B cell (primary cell): ENCODE results near the gene LANCL1. TPM values are rescaled to one million over a fixed set of nuclear protein-coding genes. Genes with fewer than 3 reads are reported as not detected.

Source experiments
- ATAC-seq: fragments of 200-7000 bp; cut with Tn5 transposase; one replicate; pipeline ENCODE4 v1.10.0; 2021; ENCODE audit warnings: low read depth, mild to moderate bottlenecking, moderate number of reproducible peaks, moderate library complexity
- CTCF ChIA-PET: fragments of 350-600 bp; sonication (Branson Sonifier 250); formaldehyde crosslinking; loops from one replicate; lab custom pipeline; 2021; ENCODE audit warnings: antibody characterized with exemption, inconsistent platforms; lab: Charles Lee
- POLR2A ChIA-PET: fragments of 350-600 bp; sonication (Branson Sonifier 250); formaldehyde crosslinking; loops from one replicate; lab custom pipeline; 2021; ENCODE audit warnings: antibody characterized with exemption; lab: Charles Lee
- DNase-seq: peaks from one replicate; pipeline ENCODE4 v3.0.0; 2013
- H2AFZ ChIP-seq: 2 replicates; pipeline ENCODE4 v1.6.1; 2012; ENCODE audit warnings: mild to moderate bottlenecking, low read depth, low read length; ENCODE audit not compliant: insufficient read depth, poor library complexity, severe bottlenecking
- H3K27ac ChIP-seq, 2 donors: 1 replicate in 1 of 2; 2 replicates in 1 of 2; pipeline ENCODE4 v1.5.1; 2012 to 2013; ENCODE audit warnings: low read length in 2 of 2, mild to moderate bottlenecking in 2 of 2, moderate library complexity in 1 of 2
- H3K27me3 ChIP-seq, 4 experiments: fragments of 200-600 bp in 1 of 4; sonication (generic) in 1 of 4; replicated peaks in 1 of 4; 1 replicate in 2 of 4; 2 replicates in 2 of 4; pipeline versions ENCODE4 v1.6.1 to v1.7.0; 2013 to 2016; ENCODE audit warnings: low read length in 3 of 4, mild to moderate bottlenecking in 2 of 4, mixed read lengths in 1 of 4, moderate library complexity in 1 of 4; ENCODE audit not compliant: insufficient read depth in 4 of 4, control insufficient read depth in 3 of 4; ENCODE audit errors: control extremely low read depth in 1 of 4
- H3K36me3 ChIP-seq, 2 experiments: replicated peaks in 1 of 2; 1 replicate in 1 of 2; 2 replicates in 1 of 2; pipeline versions ENCODE4 v1.6.1 to v1.7.1; 2013; ENCODE audit warnings: low read length in 1 of 2; ENCODE audit not compliant: insufficient read depth in 2 of 2, control insufficient read depth in 1 of 2; ENCODE audit errors: control extremely low read depth in 1 of 2, extremely low read depth in 1 of 2
- H3K4me1 ChIP-seq, 2 donors: fragments of 200-600 bp in 1 of 2; sonication (generic) in 1 of 2; 1 replicate in 1 of 2; 2 replicates in 1 of 2; pipeline versions ENCODE4 v1.5.1 to v1.6.1; 2013 to 2017; ENCODE audit warnings: low read length in 2 of 2; ENCODE audit not compliant: control insufficient read depth in 2 of 2, insufficient read depth in 2 of 2
- H3K4me2 ChIP-seq: replicated peaks from 2 replicates; pipeline ENCODE3; 2012; ENCODE audit warnings: mild to moderate bottlenecking, low read depth, low read length; ENCODE audit not compliant: poor library complexity, severe bottlenecking
- H3K4me3 ChIP-seq, 5 experiments: fragments of 200-600 bp in 1 of 5; sonication (generic) in 1 of 5; 1 replicate in 3 of 5; 2 replicates in 2 of 5; pipeline versions ENCODE4 v1.5.1 to v1.7.0; 2011 to 2016; ENCODE audit warnings: low read length in 4 of 5, mild to moderate bottlenecking in 4 of 5, low read depth in 2 of 5, control low read depth in 1 of 5, moderate library complexity in 1 of 5; ENCODE audit not compliant: insufficient read depth in 1 of 5; ENCODE audit errors: control extremely low read depth in 1 of 5, extremely low read depth in 1 of 5
- H3K79me2 ChIP-seq: fragments of 200-600 bp; sonication (generic); one replicate; pipeline ENCODE4 v1.6.0; 2016; ENCODE audit warnings: low read length; ENCODE audit not compliant: control insufficient read depth, insufficient read depth
- H3K9ac ChIP-seq: fragments of 200-600 bp; sonication (generic); 2 replicates; pipeline ENCODE4 v1.6.1; 2017; ENCODE audit warnings: mild to moderate bottlenecking, low read length, moderate library complexity
- H3K9me3 ChIP-seq, 3 donors: one replicate each; pipeline versions ENCODE4 v1.6.1 to v1.7.1; 2013; ENCODE audit warnings: low read length in 2 of 3; ENCODE audit not compliant: control insufficient read depth in 2 of 3, insufficient read depth in 1 of 3; ENCODE audit errors: control extremely low read depth in 1 of 3
- H4K20me1 ChIP-seq: 2 replicates; pipeline ENCODE4 v1.6.0; 2012; ENCODE audit warnings: mild to moderate bottlenecking, low read length; ENCODE audit not compliant: insufficient read depth, control insufficient read depth, poor library complexity, severe bottlenecking
- H3K27ac Mint-ChIP-seq: one replicate; pipeline ENCODE4 v1.8.0; 2021; ENCODE audit warnings: mixed read lengths
- H3K27me3 Mint-ChIP-seq: one replicate; pipeline ENCODE4 v1.8.0; 2021; ENCODE audit warnings: mixed read lengths
- H3K4me1 Mint-ChIP-seq: one replicate; pipeline ENCODE4 v1.8.0; 2021; ENCODE audit warnings: mixed read lengths
- H3K4me3 Mint-ChIP-seq: one replicate; pipeline ENCODE4 v1.8.0; 2021; ENCODE audit warnings: mixed read lengths
- H3K9me3 Mint-ChIP-seq: one replicate; pipeline ENCODE4 v1.8.0; 2022; ENCODE audit warnings: mixed read lengths; ENCODE audit not compliant: insufficient read depth
- CTCF ChIP-seq: fragments of 200-600 bp; IDR thresholded peaks from one replicate; pipeline ENCODE4 v1.8.0; 2022; ENCODE audit warnings: antibody characterized with exemption, mild to moderate bottlenecking
- EZH2 ChIP-seq: IDR thresholded peaks from 2 replicates; pipeline ENCODE4 v1.6.1; 2012; ENCODE audit warnings: borderline replicate concordance, low read depth, mild to moderate bottlenecking, moderate library complexity, low read length; ENCODE audit not compliant: insufficient read depth, poor library complexity, severe bottlenecking
- WGBS: methylation state at CpG from one replicate; pipeline ENCODE4 v1.1.5; 2013; ENCODE audit warnings: missing lambda C conversion rate; ENCODE audit not compliant: insufficient coverage; 5-methylcytosine and 5-hydroxymethylcytosine counted together
- intact Hi-C: fragments of 100-400 bp; cut with micrococcal nuclease; formaldehyde crosslinking; loops from one replicate; pipeline ENCODE4 v1.10.0; 2022
- polyA plus RNA-seq: library from polyadenylated mRNA; depleted of rRNA; stranded (reverse); fragments of >200 nt; gene quantifications from 2 replicates; pipeline ENCODE4 v1.2.3, GENCODE V29; 2012
- total RNA-seq, 2 donors: library from RNA; stranded (reverse); fragments of 120-200 nt in 1 of 2; gene quantifications; 1 replicate in 1 of 2; 2 replicates in 1 of 2; pipeline versions ENCODE4 v1.2.3 to v1.2.4, GENCODE V29; 2013 to 2022

LANCL1 gene
- total and polyA plus RNA-seq, 2 donors (not counting 1 experiment from before 2014, with no cell fraction given) = 14.8 to 30.0 TPM

GRCh38 chr2:210493528-210493927, 17.0 kb upstream of the LANCL1 start:
- no peak overlapping the region for H3K4me2 ChIP-seq
- ChIA-PET POLR2A (no interaction called here), CTCF (no interaction called here)
- Mint-ChIP-seq H3K9me3 (no peaks in the 10 kb centered on the region), H3K27ac (no peak overlapping the region), H3K4me1 (peaks cover 12% of the 10 kb centered on the region), H3K4me3 (no peak overlapping the region), H3K27me3 (peaks cover 7% of the 10 kb centered on the region)
- H4K20me1 ChIP-seq = no peaks in the 10 kb centered on the region
- H3K79me2 ChIP-seq = no peaks in the 10 kb centered on the region
- no peak overlapping the region for H3K27ac ChIP-seq
- peaks cover 0 to under 1% (median 0%) of the 10 kb centered on the region in 3 donors for H3K9me3 ChIP-seq
- ATAC-seq (no peak), DNase-seq (no peak)
- no peak overlapping the region for H3K4me3 ChIP-seq
- H3K4me1 ChIP-seq = peaks cover 7 to 8% of the 10 kb centered on the region in 2 donors
- no peak overlapping the region for H2AFZ ChIP-seq
- intact Hi-C loops = no loop called here
- H3K36me3 ChIP-seq = no peaks in the 10 kb centered on the region
- TF ChIP-seq EZH2 (no peak), CTCF (no peak)
- 42% methylated on average over 2 of the region's 3 CpGs for WGBS
- H3K27me3 ChIP-seq = peaks cover 0 to 5% (median 0%) of the 10 kb centered on the region in 4 experiments
- H3K9ac ChIP-seq = no peak overlapping the region

- H3K27ac Mint-ChIP-seq = no peak overlapping the region
- CTCF ChIA-PET = interaction anchor here (1.2 kb wide), 2 partner anchors 21 to 23 kb away, joined by 4 to 5 read pairs; no protein-coding TSS in a partner anchor
- H2AFZ ChIP-seq = no peak overlapping the region
- ATAC-seq = no peak
- peaks cover 15% of the 10 kb centered on the region for H3K4me1 Mint-ChIP-seq
- peaks cover 4 to 11% (median 9%) of the 10 kb centered on the region in 3 donors for H3K9me3 ChIP-seq
- H3K9ac ChIP-seq = no peak overlapping the region
- H3K4me3 ChIP-seq = no peak overlapping the region
- POLR2A ChIA-PET = no interaction called here
- no peak overlapping the region for H3K4me2 ChIP-seq
- no peak overlapping the region for H3K4me3 Mint-ChIP-seq
- TF ChIP-seq EZH2 (no peak), CTCF (no peak)
- H3K36me3 ChIP-seq = no peaks in the 10 kb centered on the region
- intact Hi-C loops = no loop called here
- WGBS = no CpG with 5 or more reads among the region's 2 CpGs
- no peaks in the 10 kb centered on the region for H3K27me3 ChIP-seq
- H3K4me1 ChIP-seq = peaks cover 8 to 9% of the 10 kb centered on the region in 2 donors
- H3K9me3 Mint-ChIP-seq = peaks cover 9% of the 10 kb centered on the region
- peaks cover 2% of the 10 kb centered on the region for H3K27me3 Mint-ChIP-seq
- no peak for DNase-seq
- no peaks in the 10 kb centered on the region for H4K20me1 ChIP-seq
- no peak overlapping the region for H3K27ac ChIP-seq
- H3K79me2 ChIP-seq = peaks cover 7% of the 10 kb centered on the region
Observed at GRCh38 chr2:210481601-210482175, 5.1 kb upstream of the LANCL1 start.
